Measurements from ENCODE around the gene UFSP1.
"Not testable (repeated sequence)": the region's sequence is repeated elsewhere in the genome, so short reads cannot be mapped to it uniquely, and the experiment has no call there.

UFSP1 gene

GRCh38 chr7:100888988-100889750, at the start of gene UFSP1:
Gene UFSP1, minus strand, starts transcription at chr7:100889715. Its CDS starts 444 bp downstream, at chr7:100889271.
- DNase-seq (ENCODE audit: low read depth) = no peak

DNA sequence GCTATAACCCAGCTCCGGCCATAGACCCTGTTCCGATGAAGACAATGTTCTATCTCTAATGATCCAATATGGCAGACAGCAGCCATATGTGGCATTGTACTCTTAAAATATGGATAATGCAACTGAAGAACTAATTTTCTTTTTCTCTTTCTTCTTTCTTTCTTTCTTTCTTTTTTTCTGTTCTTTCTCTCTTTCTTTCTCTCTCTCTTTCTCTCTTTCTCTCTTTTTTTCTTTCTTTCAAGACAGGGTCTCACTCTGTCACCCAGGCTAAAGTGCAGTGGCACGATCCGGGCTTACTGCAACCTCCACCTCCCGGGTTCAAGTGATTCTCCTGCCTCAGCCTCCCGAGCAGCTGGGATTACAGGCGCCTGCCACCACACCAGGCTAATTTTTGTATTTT, 46.7 kb upstream of the UFSP1 start:
- not testable (repeated sequence) for DNase-seq (ENCODE audit: low read depth)

DNA sequence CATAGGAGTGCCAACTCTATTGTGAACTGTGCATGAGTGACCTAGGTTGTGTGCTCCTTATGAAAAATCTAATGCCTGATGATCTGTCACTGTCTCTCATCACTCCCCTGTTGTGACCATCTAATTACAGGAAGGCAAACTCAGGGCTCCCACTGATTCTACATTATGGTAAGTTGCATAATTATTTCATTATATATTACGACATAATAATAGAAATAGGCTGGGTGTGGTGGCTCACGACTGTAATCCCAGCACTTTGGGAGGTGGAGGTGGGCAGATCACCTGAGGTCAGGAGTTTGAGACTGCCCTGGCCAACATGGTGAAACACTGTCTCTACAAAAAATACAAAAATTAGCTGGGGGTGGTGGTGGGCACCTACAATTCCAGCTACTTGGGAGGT, 45.9 kb upstream of the UFSP1 start:
- DNase-seq (ENCODE audit: low read depth) = not testable (repeated sequence)

DNA sequence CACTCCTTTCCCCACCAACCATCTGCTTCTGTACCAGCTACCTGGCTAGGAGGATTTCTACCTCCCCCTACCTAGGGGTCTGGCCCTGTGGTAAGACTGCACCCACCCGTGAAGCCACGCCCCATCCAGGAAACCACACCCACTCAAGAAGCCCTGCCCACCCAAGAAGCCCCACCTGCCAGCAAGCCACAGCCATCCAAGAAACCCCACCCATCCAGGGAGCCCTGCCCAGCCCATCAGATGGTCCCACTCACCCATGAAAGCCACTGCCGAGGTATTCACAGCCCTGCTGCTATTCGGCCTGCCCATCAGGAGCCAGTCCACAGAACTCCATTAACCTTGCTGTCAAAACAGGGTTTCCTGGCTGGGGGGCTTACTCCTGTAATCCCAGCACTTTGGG, 44.2 kb upstream of the UFSP1 start:
- no peak for DNase-seq (ENCODE audit: low read depth)

GRCh38 chr7:100929808-100930174, 40.3 kb upstream of the UFSP1 start:
- no peak for DNase-seq (ENCODE audit: low read depth)

- DNase-seq (ENCODE audit: low read depth) = not testable (repeated sequence)
Observed at GRCh38 chr7:100923616-100924015, 34.1 kb upstream of the UFSP1 start.

DNA sequence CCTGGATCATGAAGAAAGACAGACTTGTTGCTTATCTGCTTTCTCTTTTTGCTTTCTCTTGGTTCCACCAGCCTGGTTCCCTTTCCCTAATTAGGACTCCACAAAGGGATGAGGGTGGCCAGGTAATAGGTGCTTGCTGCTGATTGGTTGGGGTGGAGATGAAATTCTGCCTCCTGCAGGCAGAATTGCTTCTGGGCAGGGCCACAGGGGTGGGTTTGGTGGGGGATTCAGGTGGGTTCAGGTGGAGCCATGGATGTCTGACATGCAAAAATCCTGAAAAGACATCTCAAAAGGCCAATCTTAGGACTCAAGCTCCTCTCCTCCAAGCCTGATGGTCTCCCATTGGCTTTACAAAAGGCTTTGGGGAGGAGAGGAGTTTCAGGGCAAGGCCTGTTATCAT, 31.5 kb upstream of the UFSP1 start:
- no peak for DNase-seq (ENCODE audit: low read depth)

DNA sequence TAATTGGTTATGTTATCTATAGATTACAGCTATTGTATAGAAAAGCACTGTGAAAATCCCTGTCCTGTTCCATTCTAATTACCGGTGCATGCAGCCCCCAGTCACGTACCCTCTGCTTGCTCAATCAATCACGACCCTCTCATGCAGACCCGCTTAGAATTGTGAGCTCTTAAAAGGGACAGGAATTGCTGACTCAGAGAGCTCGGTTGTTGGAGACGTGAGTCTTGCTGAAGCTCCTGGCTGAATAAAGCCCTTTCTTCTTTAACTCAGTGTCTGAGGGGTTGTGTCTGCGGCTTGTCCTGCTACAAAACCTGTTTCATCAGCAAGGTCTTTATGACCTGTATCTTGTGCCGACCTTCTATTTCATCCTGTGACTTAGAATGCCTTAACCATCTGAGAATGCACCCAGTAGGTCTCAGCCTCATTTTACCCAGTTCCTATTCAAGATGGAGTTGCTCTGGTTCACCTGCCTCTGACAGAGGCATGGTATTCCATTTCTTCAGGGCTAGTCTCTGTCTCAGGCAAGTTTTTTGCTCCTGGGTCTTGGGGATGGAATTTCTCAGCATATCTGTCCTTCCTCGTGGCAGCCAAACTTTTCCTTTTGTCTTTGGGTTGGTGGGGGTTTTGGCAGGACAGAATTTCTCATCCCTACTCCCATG, 30.4 kb upstream of the UFSP1 start:
- not testable (repeated sequence) for DNase-seq (ENCODE audit: low read depth)

DNA sequence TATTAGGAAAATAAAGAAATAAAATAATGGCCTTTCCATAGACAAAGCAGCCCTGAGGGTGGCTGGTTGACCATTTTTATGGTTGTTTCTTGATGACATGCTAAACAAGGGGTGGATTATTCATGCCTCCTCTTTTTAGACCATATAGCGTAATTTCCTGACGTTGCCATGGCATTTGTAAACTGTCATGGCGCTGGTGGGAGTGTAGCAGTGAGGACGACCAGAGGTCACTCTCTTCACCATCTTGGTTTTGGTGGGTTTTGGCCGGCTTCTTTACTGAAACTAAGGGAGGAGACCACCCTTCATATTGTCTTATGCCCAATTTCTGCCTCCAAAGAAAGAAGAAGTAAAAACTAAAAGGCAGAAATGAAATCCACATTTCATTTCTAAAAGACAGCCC, 29.8 kb upstream of the UFSP1 start:
- not testable (repeated sequence) for DNase-seq (ENCODE audit: low read depth)

GRCh38 chr7:100914879-100915447, 25.4 kb upstream of the UFSP1 start:
- DNase-seq (ENCODE audit: low read depth) = no peak

GRCh38 chr7:100914208-100914878, 24.8 kb upstream of the UFSP1 start:
- no peak for DNase-seq (ENCODE audit: low read depth)

DNA sequence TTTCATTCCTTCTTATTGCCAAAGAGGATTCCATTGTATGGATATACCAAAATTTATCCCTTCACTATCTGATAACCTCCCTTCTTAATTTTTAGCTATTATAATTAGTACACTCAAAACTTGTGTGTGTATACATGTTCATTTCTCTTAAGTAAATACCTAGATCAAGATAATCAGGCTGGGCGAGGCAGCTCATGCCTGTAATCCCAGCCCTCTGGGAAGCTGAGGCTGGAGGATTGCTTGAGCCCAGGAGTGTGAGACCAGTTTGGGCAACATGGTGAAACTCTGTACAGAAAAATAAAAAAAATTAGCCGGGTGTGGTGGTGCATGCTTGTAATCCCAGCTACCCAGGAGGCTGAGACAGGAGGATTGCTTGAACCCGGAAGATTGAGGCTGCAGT, 22.0 kb upstream of the UFSP1 start:
- no peak for DNase-seq (ENCODE audit: low read depth)

GRCh38 chr7:100910443-100910842, 20.9 kb upstream of the UFSP1 start:
- DNase-seq (ENCODE audit: low read depth) = not testable (repeated sequence)

DNA sequence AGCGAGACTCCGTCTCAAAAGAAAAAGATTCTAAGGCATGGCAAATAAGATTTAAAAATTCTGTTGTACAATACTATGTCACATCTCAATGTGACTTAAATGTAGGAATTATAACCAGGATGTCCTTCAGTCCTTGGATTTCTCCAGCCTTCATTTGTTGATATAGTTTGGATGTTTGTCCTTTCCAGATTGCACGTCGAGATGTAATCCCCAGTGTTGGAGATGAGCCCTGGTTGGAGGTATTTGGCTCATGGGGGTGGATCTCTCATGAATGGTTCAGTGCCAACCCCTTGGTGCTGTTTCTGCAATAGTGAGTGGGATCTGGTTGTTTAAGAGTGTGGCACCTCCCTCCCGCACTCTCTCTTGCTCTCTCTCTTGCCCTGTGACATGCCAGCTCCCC, 19.0 kb upstream of the UFSP1 start:
- DNase-seq (ENCODE audit: low read depth) = no peak

- no peak for DNase-seq (ENCODE audit: low read depth)
Observed at GRCh38 chr7:100902638-100903037, 13.1 kb upstream of the UFSP1 start.

- DNase-seq (ENCODE audit: low read depth) = no peak
Observed at GRCh38 chr7:100901921-100902332, 12.4 kb upstream of the UFSP1 start.

DNA sequence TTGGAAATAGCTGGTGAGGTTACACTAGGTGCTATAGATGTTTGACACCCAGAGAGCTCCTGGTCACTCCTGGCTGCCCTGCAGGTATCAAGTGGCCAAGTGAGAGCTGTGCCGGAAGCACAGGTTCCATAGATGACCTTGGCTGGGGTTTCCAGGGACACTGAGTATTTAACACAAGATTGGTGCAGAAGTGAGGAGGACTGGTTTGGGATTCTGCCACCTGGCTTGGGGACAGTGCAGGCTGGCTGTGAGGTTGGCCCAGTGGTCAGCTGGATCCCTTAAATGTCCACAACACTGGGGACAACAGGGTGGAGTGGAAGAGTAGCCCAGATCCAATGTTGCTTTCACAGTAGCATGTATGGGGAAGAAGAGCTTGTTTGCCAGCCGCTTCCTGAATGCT, 11.5 kb upstream of the UFSP1 start:
- DNase-seq (ENCODE audit: low read depth) = no peak

GRCh38 chr7:100899432-100899831, 9.9 kb upstream of the UFSP1 start:
- no peak for DNase-seq (ENCODE audit: low read depth)

- no peak for DNase-seq (ENCODE audit: low read depth)
Observed at GRCh38 chr7:100897772-100898454, 8.4 kb upstream of the UFSP1 start.

DNA sequence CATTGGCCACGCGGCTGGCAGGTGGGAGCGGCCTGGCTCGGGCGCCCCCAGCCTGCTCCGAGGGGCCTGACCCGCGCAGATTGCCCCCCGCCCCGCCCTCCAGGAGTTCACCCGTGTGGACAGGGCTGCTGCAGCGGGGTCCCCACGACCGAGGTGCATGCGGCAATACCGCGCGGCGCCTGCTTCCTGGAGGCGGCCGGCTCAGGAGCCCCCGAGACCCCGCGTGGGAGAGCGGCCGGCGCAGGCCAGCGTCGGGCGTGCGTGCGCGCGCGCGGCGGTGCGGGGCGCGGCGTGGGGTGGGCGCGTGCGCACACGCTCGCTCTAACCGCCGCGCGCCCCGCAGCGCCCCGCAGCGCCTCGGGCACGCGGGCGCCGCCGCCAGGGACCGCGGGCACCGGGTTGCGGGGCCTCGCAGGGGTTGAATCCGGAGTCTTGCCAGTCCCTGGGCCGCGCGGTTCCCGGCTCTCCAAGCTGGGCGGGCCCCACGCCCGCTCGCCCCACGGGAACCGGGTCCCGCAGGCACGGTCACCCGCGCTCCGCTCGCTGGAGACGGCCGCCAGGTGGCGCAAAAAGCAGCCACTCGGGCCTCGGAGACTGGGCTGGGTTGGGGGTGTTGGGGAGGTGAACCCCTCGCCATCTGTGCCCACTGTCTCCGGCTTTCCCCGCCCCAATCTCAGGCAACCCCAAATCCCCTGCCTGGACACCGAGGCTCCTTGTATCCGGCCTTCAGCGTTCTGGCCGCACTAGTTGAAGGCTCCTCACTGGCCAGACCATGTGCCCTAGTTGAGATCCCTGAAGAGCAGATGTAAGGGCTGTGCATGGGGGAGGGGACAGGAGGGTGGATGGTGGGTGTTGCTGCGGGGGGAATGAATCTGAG, 7.5 kb upstream of the UFSP1 start:
- peak; percentile 65 for DNase-seq (ENCODE audit: low read depth)

All from stimulated activated CD8-positive, alpha-beta memory T cell treated with anti-CD3 and anti-CD28 coated beads, Interleukin-12 subunit alpha, Interleukin-12 subunit beta, amount 100 ng/mL, for 1 hour (primary cell).